Ishikawa (cell line): ENCODE measurements around the gene DENND5B.

ENCODE experiments used
- CEBPB ChIP-seq: IDR thresholded peaks from 2 replicates; pipeline ENCODE4 v1.6.1; 2012
- CREB1 ChIP-seq: IDR thresholded peaks from 2 replicates; pipeline ENCODE4 v1.6.1; 2012; ENCODE audit warnings: low read depth
- EGR1 ChIP-seq: IDR thresholded peaks from 2 replicates; pipeline ENCODE4 v1.6.1; 2012
- EP300 ChIP-seq: IDR thresholded peaks from 2 replicates; pipeline ENCODE4 v1.6.1; 2012; ENCODE audit warnings: borderline replicate concordance
- FOXM1 ChIP-seq: IDR thresholded peaks from 2 replicates; pipeline ENCODE4 v1.6.1; 2012; ENCODE audit warnings: low read depth, borderline replicate concordance
- MAX ChIP-seq: IDR thresholded peaks from 2 replicates; pipeline ENCODE4 v1.6.1; 2012
- NFIC ChIP-seq: IDR thresholded peaks from 2 replicates; pipeline ENCODE4 v1.6.1; 2012
- RAD21 ChIP-seq: IDR thresholded peaks from 2 replicates; pipeline ENCODE4 v1.6.1; 2012; ENCODE audit warnings: low read depth
- REST ChIP-seq: IDR thresholded peaks from 2 replicates; pipeline ENCODE4 v1.6.1; 2012; ENCODE audit warnings: low read depth, mild to moderate bottlenecking
- TAF1 ChIP-seq: IDR thresholded peaks from 2 replicates; pipeline ENCODE4 v1.6.1; 2012; ENCODE audit warnings: low read depth, mild to moderate bottlenecking
- TCF12 ChIP-seq: IDR thresholded peaks from 2 replicates; pipeline ENCODE4 v1.6.1; 2012; ENCODE audit warnings: low read depth
- TEAD4 ChIP-seq: IDR thresholded peaks from 2 replicates; pipeline ENCODE4 v1.6.1; 2012
- YY1 ChIP-seq: IDR thresholded peaks from 2 replicates; pipeline ENCODE4 v1.6.1; 2012; ENCODE audit warnings: low read depth
- ZBTB7A ChIP-seq: IDR thresholded peaks from 2 replicates; pipeline ENCODE4 v1.6.1; 2012; ENCODE audit warnings: low read depth
- TF ChIP-seq, protein P1 (sequence below): IDR thresholded peaks from 2 replicates; pipeline ENCODE4 v1.6.1; 2012

The DENND5B gene

GRCh38 chr12:31584782-31585181 is 6.2 kb downstream of the DENND5B start:
- TF ChIP-seq RAD21 = no peak

DNA sequence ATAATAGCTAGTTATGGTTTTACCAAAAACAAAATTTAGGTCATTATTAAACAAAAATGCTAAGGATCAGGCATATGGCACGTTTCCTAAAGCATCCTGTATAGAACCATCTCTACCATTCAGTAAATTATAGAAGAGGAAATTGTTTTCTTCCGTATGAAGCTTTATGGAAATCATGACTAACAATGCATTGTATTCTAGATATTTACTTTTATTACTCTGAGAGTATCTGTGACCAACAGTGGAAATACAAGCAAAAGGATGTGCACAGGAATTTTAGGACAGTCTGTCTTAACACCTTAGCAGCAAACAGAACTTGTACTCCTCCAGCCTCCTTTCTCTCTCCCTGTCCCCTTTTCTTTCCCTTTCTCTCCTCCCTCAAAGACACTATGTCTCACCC is 7.1 kb downstream of the DENND5B start:
- no peak for TF ChIP-seq TCF12
- no peak for TF ChIP-seq EP300
- no peak for TF ChIP-seq REST
- TF ChIP-seq CEBPB = no peak
- no peak for TF ChIP-seq EGR1
- no peak for TF ChIP-seq TEAD4
- no peak for TF ChIP-seq RAD21
- TF ChIP-seq ZBTB7A = no peak
- TF ChIP-seq FOXM1 = no peak
- no peak for TF ChIP-seq YY1
- TF ChIP-seq MAX = no peak
- TF ChIP-seq, protein P1, sequence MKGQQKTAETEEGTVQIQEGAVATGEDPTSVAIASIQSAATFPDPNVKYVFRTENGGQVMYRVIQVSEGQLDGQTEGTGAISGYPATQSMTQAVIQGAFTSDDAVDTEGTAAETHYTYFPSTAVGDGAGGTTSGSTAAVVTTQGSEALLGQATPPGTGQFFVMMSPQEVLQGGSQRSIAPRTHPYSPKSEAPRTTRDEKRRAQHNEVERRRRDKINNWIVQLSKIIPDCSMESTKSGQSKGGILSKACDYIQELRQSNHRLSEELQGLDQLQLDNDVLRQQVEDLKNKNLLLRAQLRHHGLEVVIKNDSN = no peak
- TF ChIP-seq NFIC = no peak
- TF ChIP-seq CREB1 = no peak
- no peak for TF ChIP-seq TAF1

DNA sequence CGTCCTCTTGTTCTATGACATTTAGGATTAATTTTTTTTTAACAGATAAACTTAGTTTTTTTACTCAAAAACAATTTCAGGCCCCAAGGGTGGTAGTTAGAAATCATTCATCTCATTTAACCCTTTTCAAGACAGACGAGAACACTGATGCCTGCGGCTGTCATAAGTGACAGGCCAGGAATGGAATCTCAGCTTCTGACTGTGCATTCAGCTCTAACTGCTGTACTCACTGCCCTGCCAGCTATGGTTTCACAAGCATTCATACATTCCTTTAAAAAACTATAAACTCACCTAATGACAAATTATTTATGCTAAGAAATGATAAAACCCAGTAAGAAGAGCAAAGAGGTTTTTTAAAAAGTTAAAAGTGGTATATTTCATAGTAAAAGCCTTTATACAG is 8.8 kb downstream of the DENND5B start:
- TF ChIP-seq RAD21 = no peak
- no peak for TF ChIP-seq CEBPB
- TF ChIP-seq MAX = no peak
- TF ChIP-seq TEAD4 = no peak
- no peak for TF ChIP-seq ZBTB7A
- no peak for TF ChIP-seq EP300
- no peak for TF ChIP-seq TAF1
- TF ChIP-seq, protein P1 = no peak
- no peak for TF ChIP-seq CREB1

- no peak for TF ChIP-seq ZBTB7A
- TF ChIP-seq CREB1 = no peak
- TF ChIP-seq FOXM1 = no peak
- no peak for TF ChIP-seq EGR1
- no peak for TF ChIP-seq NFIC
- TF ChIP-seq TAF1 = no peak
- TF ChIP-seq CEBPB = no peak
- no peak for TF ChIP-seq EP300
- TF ChIP-seq TEAD4 = no peak
- no peak for TF ChIP-seq YY1
- TF ChIP-seq, protein P1 = no peak
- TF ChIP-seq TCF12 = no peak
- TF ChIP-seq RAD21 = no peak
These were observed 12.3 kb downstream of the DENND5B start for GRCh38 chr12:31578632-31579031.

DNA sequence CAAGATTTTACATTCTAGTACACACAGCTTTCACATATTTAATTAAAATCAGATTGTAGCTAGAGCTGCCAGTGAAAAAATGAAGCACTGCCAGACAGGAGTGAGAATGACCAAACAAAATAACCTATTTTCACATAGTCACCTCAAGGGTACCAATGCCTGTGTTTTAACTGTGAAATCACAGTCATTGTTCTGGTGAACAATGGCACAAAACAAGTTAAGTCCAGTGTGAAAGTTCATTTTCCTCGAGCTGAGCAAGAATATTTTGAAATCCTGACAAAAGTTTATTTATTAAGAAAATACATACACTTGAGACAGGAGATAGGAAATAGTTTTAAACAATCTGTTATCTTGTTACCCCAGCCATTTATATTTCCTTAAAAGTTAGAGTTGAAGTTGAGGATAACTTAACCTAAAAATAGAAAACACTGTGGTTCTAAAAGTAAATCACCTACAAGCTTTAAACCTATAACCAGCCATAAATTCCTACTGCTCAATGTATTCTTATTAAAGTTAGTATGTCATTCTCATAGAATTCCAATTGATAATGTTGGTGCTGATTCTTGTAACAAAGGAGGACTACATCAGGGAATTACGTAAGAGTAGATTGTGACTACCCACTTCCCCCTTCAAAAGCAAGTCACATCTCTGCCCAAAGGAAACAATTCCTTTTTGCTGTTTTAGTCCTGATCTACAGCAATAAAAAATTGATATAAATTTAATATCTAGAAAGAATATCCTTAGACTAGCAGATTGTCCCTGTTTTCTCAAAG is 15.9 kb downstream of the DENND5B start:
- TF ChIP-seq MAX = no peak
- no peak for TF ChIP-seq TAF1
- TF ChIP-seq REST = no peak
- no peak for TF ChIP-seq ZBTB7A
- TF ChIP-seq RAD21 = no peak
- no peak for TF ChIP-seq NFIC
- TF ChIP-seq YY1 = no peak
- TF ChIP-seq CEBPB = no peak
